ENCODE results near the gene TCERG1L. TPM values are rescaled to one million over a fixed set of nuclear protein-coding genes. Genes with fewer than 3 reads are reported as not detected.

Gene TCERG1L
- total RNA-seq, 1 experiment from 2014 or later = not detected

- no peak for DNase-seq (ENCODE audit: low read depth in 1 of 2, low spot score in 2 of 2)
- H3K9me3 ChIP-seq (replicated peaks) = peaks cover 20% of the 10 kb centered on the region
Observed at GRCh38 chr10:131204406-131205152, 106.9 kb downstream of the TCERG1L start.

GRCh38 chr10:131203456-131204357 lies 107.8 kb downstream of the TCERG1L start:
- Histone ChIP-seq H3K4me1 (replicated peaks) (no peaks in the 10 kb centered on the region), H3K27me3 (replicated peaks) (no peaks in the 10 kb centered on the region), H3K4me3 (no peak overlapping the region), H3K27ac (no peak overlapping the region), H3K36me3 (no peaks in the 10 kb centered on the region), H3K9me3 (replicated peaks) (peaks cover 20% of the 10 kb centered on the region)
- peak in 1 of 2 experiments; percentile 23 for DNase-seq (ENCODE audit: low read depth in 1 of 2, low spot score in 2 of 2)

More at GRCh38 chr10:131204406-131205152, 106.9 kb downstream of the TCERG1L start:
- no peaks in the 10 kb centered on the region for H3K4me1 ChIP-seq (replicated peaks)
- no peaks in the 10 kb centered on the region for H3K27me3 ChIP-seq (replicated peaks)
- no peak overlapping the region for H3K27ac ChIP-seq
- no peak overlapping the region for H3K4me3 ChIP-seq
- no peaks in the 10 kb centered on the region for H3K36me3 ChIP-seq

DNA sequence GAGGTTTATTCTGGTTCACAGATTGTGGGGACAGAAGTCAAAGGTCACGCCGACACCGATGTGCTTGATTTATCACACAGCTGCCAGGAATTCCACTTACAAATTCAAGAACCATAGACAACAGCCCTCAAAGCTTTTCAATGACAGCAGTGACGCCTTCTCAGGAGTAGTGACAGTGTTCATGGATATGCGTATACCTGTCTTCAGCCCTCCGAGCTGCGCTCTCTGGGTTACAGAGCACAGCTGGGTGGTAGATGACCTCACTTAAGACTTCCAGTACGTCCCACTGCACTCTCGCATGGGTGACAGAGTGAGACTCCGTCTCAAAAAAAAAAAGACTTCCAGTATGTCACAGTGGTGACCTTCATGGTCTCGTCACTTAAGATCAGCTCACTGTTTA lies 108.5 kb downstream of the TCERG1L start:
- Histone ChIP-seq H3K4me3 (no peak overlapping the region), H3K36me3 (no peaks in the 10 kb centered on the region), H3K27ac (no peak overlapping the region), H3K27me3 (replicated peaks) (no peaks in the 10 kb centered on the region), H3K4me1 (replicated peaks) (no peaks in the 10 kb centered on the region), H3K9me3 (replicated peaks) (peaks cover 18% of the 10 kb centered on the region)
- peak in 1 of 2 experiments; percentile 10 for DNase-seq (ENCODE audit: low read depth in 1 of 2, low spot score in 2 of 2)

GRCh38 chr10:131201741-131202515 lies 109.6 kb downstream of the TCERG1L start:
- Histone ChIP-seq H3K4me3 (no peak overlapping the region), H3K27me3 (replicated peaks) (no peaks in the 10 kb centered on the region), H3K9me3 (replicated peaks) (peaks cover 11% of the 10 kb centered on the region), H3K27ac (no peak overlapping the region), H3K36me3 (no peaks in the 10 kb centered on the region), H3K4me1 (replicated peaks) (no peaks in the 10 kb centered on the region)
- peak in 1 of 2 experiments; percentile 26 for DNase-seq (ENCODE audit: low read depth in 1 of 2, low spot score in 2 of 2)

DNA sequence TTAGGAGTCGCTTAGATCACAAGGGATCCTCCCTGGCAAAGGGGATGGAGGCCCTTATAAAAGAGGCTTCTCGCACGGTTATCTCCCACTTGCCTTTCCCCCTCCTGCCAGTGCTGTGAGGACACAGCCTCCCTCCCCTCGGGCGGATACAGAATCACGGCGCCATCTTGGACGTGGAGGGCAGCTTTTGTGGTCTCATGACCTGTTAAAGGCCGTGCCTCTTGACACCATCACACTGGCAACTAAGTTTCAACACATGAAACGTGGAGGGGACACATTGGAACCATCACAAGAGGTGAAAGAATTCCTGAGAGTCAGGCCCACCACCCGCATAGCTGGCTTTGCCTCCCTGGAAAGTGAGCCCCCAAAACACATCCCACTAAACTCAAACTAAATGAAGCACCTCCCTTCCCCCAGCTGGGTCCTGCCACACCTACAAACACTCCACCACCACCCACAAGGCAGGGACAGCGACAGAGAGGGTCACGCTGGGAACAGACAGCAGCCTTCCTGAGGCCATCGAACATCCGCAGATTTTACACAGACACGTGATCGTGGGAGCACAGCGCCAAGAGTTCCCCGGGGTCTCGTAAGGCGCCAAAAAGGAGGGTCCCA lies 110.6 kb downstream of the TCERG1L start:
- Histone ChIP-seq H3K27ac (no peak overlapping the region), H3K4me3 (no peak overlapping the region), H3K4me1 (replicated peaks) (no peaks in the 10 kb centered on the region), H3K9me3 (replicated peaks) (peaks cover 4% of the 10 kb centered on the region), H3K36me3 (no peaks in the 10 kb centered on the region), H3K27me3 (replicated peaks) (no peaks in the 10 kb centered on the region)
- peak in 1 of 2 experiments; percentile 33 for DNase-seq (ENCODE audit: low read depth in 1 of 2, low spot score in 2 of 2)

DNA sequence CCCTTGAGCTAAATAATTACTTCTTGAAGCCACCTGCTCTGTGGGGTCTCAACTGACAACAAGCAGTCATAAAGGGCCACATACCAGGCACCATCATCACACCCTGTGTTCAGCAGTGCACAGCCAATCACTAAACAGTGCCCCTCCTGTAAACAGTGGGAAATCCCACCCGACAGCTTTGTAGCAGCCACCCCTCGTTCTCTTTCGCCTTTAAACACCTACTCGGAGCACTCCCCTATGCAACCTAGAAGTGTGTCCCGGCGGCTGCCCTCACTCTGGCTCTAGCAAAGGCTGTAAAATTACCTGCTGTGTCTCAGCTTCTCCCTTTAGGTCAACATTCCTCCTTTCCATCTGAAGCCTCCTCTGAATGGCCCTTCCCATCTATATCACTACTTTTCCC lies 111.9 kb downstream of the TCERG1L start:
- no peaks in the 10 kb centered on the region for H3K4me1 ChIP-seq (replicated peaks)
- H3K9me3 ChIP-seq (replicated peaks) = no peaks in the 10 kb centered on the region; the same call in 1 of the 2 replicates
- H3K27me3 ChIP-seq (replicated peaks) = no peaks in the 10 kb centered on the region
- peak in 1 of 2 experiments; percentile 27 for DNase-seq (ENCODE audit: low read depth in 1 of 2, low spot score in 2 of 2)
- H3K27ac ChIP-seq = no peak overlapping the region
- H3K4me3 ChIP-seq = no peak overlapping the region
- no peaks in the 10 kb centered on the region for H3K36me3 ChIP-seq

DNA sequence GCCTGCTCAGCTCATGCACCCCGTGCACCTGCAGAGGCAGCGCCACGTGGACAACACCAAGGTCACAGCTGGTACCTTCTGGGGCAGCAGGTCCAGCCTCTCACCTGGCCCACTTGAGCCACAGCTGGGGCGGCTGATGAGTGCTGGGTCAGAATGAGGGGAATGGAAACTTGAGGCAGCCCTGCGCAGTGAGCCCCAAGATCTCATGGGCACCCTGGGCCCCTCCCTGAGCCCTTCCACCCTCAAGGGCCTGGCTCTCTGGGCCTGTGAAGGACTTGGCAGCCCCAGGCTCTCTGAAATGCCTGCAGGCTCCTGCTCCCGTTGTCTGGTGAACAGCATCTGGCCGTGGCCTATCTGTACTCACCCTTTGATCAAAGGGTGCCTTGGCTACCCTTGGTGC lies 112.7 kb downstream of the TCERG1L start:
- Histone ChIP-seq H3K27me3 (replicated peaks) (no peaks in the 10 kb centered on the region), H3K27ac (no peak overlapping the region), H3K4me1 (replicated peaks) (no peaks in the 10 kb centered on the region), H3K9me3 (replicated peaks) (peaks cover 3% of the 10 kb centered on the region; the same call in 1 of the 2 replicates), H3K4me3 (no peak overlapping the region), H3K36me3 (no peaks in the 10 kb centered on the region)
- DNase-seq (ENCODE audit: low read depth in 1 of 2, low spot score in 2 of 2) = peak in 1 of 2 experiments; percentile 12

DNA sequence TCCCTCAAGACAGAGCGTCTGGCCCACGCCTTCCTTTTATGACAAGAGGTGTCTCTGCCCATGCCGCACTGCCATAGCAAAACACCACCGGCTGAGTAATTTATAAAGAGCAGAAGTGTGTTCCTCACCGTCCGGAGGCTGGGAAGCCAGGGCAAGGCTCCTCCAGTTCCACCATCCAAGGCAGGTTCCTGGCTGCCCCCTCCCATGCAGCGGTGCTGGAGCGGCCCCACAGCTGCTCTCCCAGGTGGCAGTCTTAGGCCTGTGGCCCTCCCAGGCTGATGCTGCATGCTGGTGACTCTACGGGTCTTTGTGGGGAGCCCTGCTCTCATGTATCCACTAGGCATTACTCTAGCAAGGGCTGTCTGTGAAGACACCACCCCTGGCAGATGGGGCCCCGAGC lies 113.1 kb downstream of the TCERG1L start:
- Histone ChIP-seq H3K27me3 (replicated peaks) (no peaks in the 10 kb centered on the region), H3K4me3 (no peak overlapping the region), H3K9me3 (replicated peaks) (peaks cover 3% of the 10 kb centered on the region; the same call in 1 of the 2 replicates), H3K27ac (no peak overlapping the region), H3K36me3 (no peaks in the 10 kb centered on the region), H3K4me1 (replicated peaks) (no peaks in the 10 kb centered on the region)
- peak in 1 of 2 experiments; percentile 30 for DNase-seq (ENCODE audit: low read depth in 1 of 2, low spot score in 2 of 2)

DNA sequence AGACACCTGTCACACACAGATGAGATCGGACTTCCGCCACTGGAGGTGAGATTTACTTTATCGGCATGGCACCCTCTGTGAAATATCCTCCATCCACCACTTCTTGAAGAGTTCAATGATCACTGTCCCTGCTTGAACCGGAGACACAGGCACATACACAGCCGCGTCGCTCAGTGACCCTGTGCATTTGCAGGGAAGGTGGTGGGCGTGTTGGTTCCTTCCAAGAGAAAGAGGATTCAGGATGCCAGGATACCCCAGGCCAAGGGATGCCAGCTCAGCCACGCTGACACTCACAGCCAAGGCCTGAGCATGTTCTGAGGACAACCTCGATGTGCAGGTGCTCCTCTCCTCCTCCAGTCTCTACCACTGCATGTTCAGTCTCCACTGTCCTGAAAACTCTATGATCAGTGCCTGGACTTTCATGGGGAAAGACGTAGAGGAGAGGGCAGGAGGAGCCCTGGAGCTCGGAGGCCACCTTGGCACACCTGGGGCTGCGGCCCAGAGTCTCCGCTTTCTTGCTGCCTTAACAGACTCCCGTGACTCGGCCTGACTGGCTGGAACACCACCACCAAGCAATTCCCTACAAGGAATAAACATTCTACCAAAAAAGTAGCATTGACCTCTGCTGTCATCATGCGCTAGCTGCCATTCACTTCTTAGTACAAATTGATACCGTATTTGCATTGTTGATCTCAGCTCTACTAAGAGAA lies 115.2 kb downstream of the TCERG1L start:
- no peak overlapping the region for H3K27ac ChIP-seq
- no peaks in the 10 kb centered on the region for H3K27me3 ChIP-seq (replicated peaks)
- H3K4me1 ChIP-seq (replicated peaks) = no peaks in the 10 kb centered on the region
- H3K36me3 ChIP-seq = no peaks in the 10 kb centered on the region
- H3K4me3 ChIP-seq = no peak overlapping the region
- peaks cover 3% of the 10 kb centered on the region; the same call in 1 of the 2 replicates for H3K9me3 ChIP-seq (replicated peaks)
- DNase-seq (ENCODE audit: low read depth in 1 of 2, low spot score in 2 of 2) = no peak

DNA sequence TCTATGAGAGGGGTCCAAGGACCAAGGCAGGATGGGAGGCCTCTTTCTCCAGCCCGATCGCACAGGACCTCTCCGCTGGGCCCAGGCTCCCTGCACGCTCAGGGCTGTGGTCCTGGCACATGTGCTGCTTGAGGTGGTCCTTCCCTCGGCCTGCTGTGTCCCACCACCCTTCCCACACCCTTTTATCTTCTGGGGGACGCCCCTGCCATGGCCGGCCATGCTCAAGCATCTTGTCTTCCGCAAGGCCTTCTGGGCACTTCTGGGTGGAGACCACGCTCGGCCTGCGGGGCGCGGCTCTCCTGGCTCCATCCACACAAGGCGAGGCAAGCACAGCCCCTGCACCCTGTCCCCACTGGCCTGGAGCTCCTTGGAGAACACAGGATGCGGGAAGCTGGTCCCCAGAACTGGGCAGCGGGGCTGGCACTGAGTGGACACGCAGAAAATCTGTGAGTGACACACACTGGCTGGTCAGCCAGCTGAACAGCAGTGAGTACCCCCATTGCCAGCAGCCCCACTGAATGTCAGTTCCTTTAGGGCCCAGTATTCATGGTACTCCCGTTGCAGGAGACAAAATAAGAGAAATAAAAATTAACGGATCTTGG lies 115.9 kb downstream of the TCERG1L start:
- H3K9me3 ChIP-seq (replicated peaks) = peaks cover 6% of the 10 kb centered on the region; the same call in 1 of the 2 replicates
- H3K4me1 ChIP-seq (replicated peaks) = no peaks in the 10 kb centered on the region
- no peak overlapping the region for H3K4me3 ChIP-seq
- H3K27ac ChIP-seq = no peak overlapping the region
- DNase-seq (ENCODE audit: low read depth in 1 of 2, low spot score in 2 of 2) = no peak
- no peaks in the 10 kb centered on the region for H3K27me3 ChIP-seq (replicated peaks)
- H3K36me3 ChIP-seq = no peaks in the 10 kb centered on the region

- H3K27ac ChIP-seq = no peak overlapping the region
- no peaks in the 10 kb centered on the region for H3K27me3 ChIP-seq (replicated peaks)
- peaks cover 6% of the 10 kb centered on the region; the same call in 1 of the 2 replicates for H3K9me3 ChIP-seq (replicated peaks)
- H3K4me3 ChIP-seq = no peak overlapping the region
- H3K4me1 ChIP-seq (replicated peaks) = no peaks in the 10 kb centered on the region
- H3K36me3 ChIP-seq = no peaks in the 10 kb centered on the region
- no peak for DNase-seq (ENCODE audit: low read depth in 1 of 2, low spot score in 2 of 2)
Observed at GRCh38 chr10:131195116-131195515, 116.4 kb downstream of the TCERG1L start.

- Histone ChIP-seq H3K4me1 (replicated peaks) (no peaks in the 10 kb centered on the region), H3K4me3 (no peak overlapping the region), H3K36me3 (no peaks in the 10 kb centered on the region), H3K27me3 (replicated peaks) (no peaks in the 10 kb centered on the region), H3K9me3 (replicated peaks) (peaks cover 6% of the 10 kb centered on the region; the same call in 1 of the 2 replicates), H3K27ac (no peak overlapping the region)
- no peak for DNase-seq (ENCODE audit: low read depth in 1 of 2, low spot score in 2 of 2)
Observed at GRCh38 chr10:131193923-131194322, 117.6 kb downstream of the TCERG1L start.
